GM12878 (cell line): ENCODE results near the gene MARS2. TPM values are rescaled to one million over a fixed set of nuclear protein-coding genes. Genes with fewer than 3 reads are reported as not detected.

Experiments
- ATAC-seq: fragments of 200-7000 bp; cut with Tn5 transposase; 3 replicates; pipeline ENCODE4 v1.9.1; 2020; ENCODE audit warnings: mild to moderate bottlenecking, moderate library complexity
- BruUV-seq: library from RNA; stranded (reverse); fragments of 400-500 nt; replicated peaks from 2 replicates; lab custom pipeline; 2021; lab: Mats Ljungman, UMichigan
- CTCF ChIA-PET: fragments of 300-600 bp; sonication (Branson Sonifier 250); formaldehyde crosslinking; extraction: SDS; loops from one replicate; lab custom pipeline; 2021; ENCODE audit warnings: inconsistent platforms; lab: Yijun Ruan, JAX
- POLR2A ChIA-PET: fragments of 350-600 bp; formaldehyde crosslinking; extraction: SDS; loops from one replicate; lab custom pipeline; 2021; ENCODE audit warnings: inconsistent platforms; lab: Charles Lee
- RAD21 ChIA-PET: fragments of 300-600 bp; sonication (Branson Sonifier 250); formaldehyde crosslinking; loops from one replicate; lab custom pipeline; 2023; ENCODE audit warnings: antibody characterized with exemption; ENCODE audit not compliant: unreplicated experiment; lab: Charles Lee
- SMC1A ChIA-PET: fragments of 300-600 bp; sonication (Branson Sonifier 250); formaldehyde crosslinking; loops from one replicate; lab custom pipeline; 2023; ENCODE audit not compliant: unreplicated experiment, uncharacterized antibody; lab: Charles Lee
- DNase-seq: peaks from one replicate; pipeline ENCODE4 v3.0.0-alpha.2; 2011; ENCODE audit warnings: low read depth, low spot score
- FAIRE-seq: peaks from 3 replicates; lab custom pipeline; 2011; peaks lifted over from hg19 to GRCh38; lab: Jason Lieb, UNC
- H2AFZ ChIP-seq: 2 replicates; pipeline ENCODE4 v1.6.0; 2011; ENCODE audit warnings: low read depth, low read length, control low read depth; ENCODE audit not compliant: control insufficient read depth
- H3K27ac ChIP-seq: 2 replicates; pipeline ENCODE4 v1.5.1; 2011; ENCODE audit warnings: control low read depth; ENCODE audit not compliant: control insufficient read depth, insufficient read depth
- H3K27me3 ChIP-seq, 2 experiments: replicated peaks in 1 of 2; 2 replicates each; pipeline versions ENCODE4 v1.6.0 to v1.6.1; 2011; ENCODE audit warnings: low read length in 1 of 2; ENCODE audit not compliant: control insufficient read depth in 2 of 2, insufficient read depth in 2 of 2
- H3K36me3 ChIP-seq, 2 experiments: 2 replicates each; pipeline ENCODE4 v1.5.1; 2011; ENCODE audit warnings: low read length in 1 of 2; ENCODE audit not compliant: control insufficient read depth in 2 of 2, insufficient read depth in 2 of 2
- H3K4me1 ChIP-seq: 2 replicates; pipeline ENCODE4 v1.6.1; 2011; ENCODE audit warnings: mild to moderate bottlenecking, low read length, moderate library complexity, mixed read lengths; ENCODE audit not compliant: control insufficient read depth, insufficient read depth
- H3K4me2 ChIP-seq: 2 replicates; pipeline ENCODE4 v1.6.0; 2011; ENCODE audit warnings: control low read depth; ENCODE audit not compliant: control insufficient read depth, insufficient read depth
- H3K4me3 ChIP-seq: fragments of 200-600 bp; sonication (generic); 2 replicates; pipeline ENCODE4 v1.5.1; 2016
- H3K79me2 ChIP-seq: 2 replicates; pipeline ENCODE4 v1.6.0; 2011; ENCODE audit warnings: low read length; ENCODE audit not compliant: control insufficient read depth, insufficient read depth
- H3K9ac ChIP-seq: 2 replicates; pipeline ENCODE4 v1.8.0; 2011; ENCODE audit warnings: low read length, control low read depth, mixed read lengths; ENCODE audit not compliant: control insufficient read depth, insufficient read depth
- H3K9me3 ChIP-seq: replicated peaks from 3 replicates; pipeline ENCODE4 v1.5.1; 2011; ENCODE audit warnings: mild to moderate bottlenecking, low read length; ENCODE audit not compliant: control insufficient read depth, insufficient read depth
- H4K20me1 ChIP-seq: 2 replicates; pipeline ENCODE4 v1.6.0; 2011; ENCODE audit not compliant: control insufficient read depth, insufficient read depth
- HDAC2 ChIP-seq: fragments of 200-600 bp; sonication (generic); IDR thresholded peaks from 2 replicates; pipeline ENCODE4 v1.6.1; 2017
- HDGF ChIP-seq: fragments of 450-650 bp; IDR thresholded peaks from 2 replicates; pipeline ENCODE4 v1.6.1; 2016; ENCODE audit warnings: antibody characterized with exemption
- RB1 ChIP-seq: fragments of 450-650 bp; formaldehyde crosslinking; IDR thresholded peaks from 2 replicates; pipeline ENCODE4 v1.6.1; 2017; ENCODE audit warnings: mild to moderate bottlenecking, borderline replicate concordance
- ZNF622 ChIP-seq: fragments of 450-650 bp; IDR thresholded peaks from 2 replicates; pipeline ENCODE4 v1.6.1; 2017; ENCODE audit warnings: mild to moderate bottlenecking, inconsistent platforms
- WGBS: methylation state at CpG from one replicate; pipeline ENCODE4 v1.1.6; 2016; ENCODE audit warnings: low lambda C conversion rate; ENCODE audit not compliant: insufficient replicate concordance, insufficient coverage; ENCODE audit errors: missing lambda C conversion rate; 5-methylcytosine and 5-hydroxymethylcytosine counted together
- in situ Hi-C: fragments of 300-500 bp; cut with MboI; formaldehyde crosslinking; loops from 9 replicates; pipeline ENCODE4 v1.14.3; 2018; ENCODE audit warnings: mixed read lengths
- intact Hi-C: fragments of 100-400 bp; cut with micrococcal nuclease; formaldehyde crosslinking; loops from one replicate; pipeline ENCODE4 v1.14.2; 2022; ENCODE audit not compliant: unreplicated experiment
- polyA plus RNA-seq, 11 experiments: library from polyadenylated mRNA; depleted of rRNA in 4 of 11; unstranded in 6 of 11; stranded (reverse) in 5 of 11; fragments of >200 nt; fragmentation: Nextera tagmentation in 4 of 11; fragmentation: Illumina TruSeq in 1 of 11; extraction: Ambion mirVana in 4 of 11; extraction: Trizol in 1 of 11; gene quantifications; 1 replicate in 1 of 11; 2 replicates in 10 of 11; pipeline versions ENCODE4 v1.2.1 to v1.2.3, GENCODE V29; 2011 to 2016; ENCODE audit warnings: inconsistent platforms in 2 of 11, missing spikeins in 2 of 11, low read depth in 1 of 11
- total RNA-seq, 4 experiments: library from RNA; depleted of rRNA in 3 of 4; stranded (reverse); fragments of >200 nt in 3 of 4; fragmentation: Illumina TruSeq in 1 of 4; extraction: Trizol in 1 of 4; gene quantifications; 2 replicates each; pipeline versions ENCODE4 v1.2.1 to v1.2.3, GENCODE V29; 2013 to 2021
- TF ChIP-seq, protein P1 (sequence below): fragments of 150-350 bp; IDR thresholded peaks from 2 replicates; pipeline ENCODE4 v1.6.1; 2016; ENCODE audit warnings: low read depth, low read length
- TF ChIP-seq, protein P2 (sequence below): IDR thresholded peaks from 2 replicates; pipeline ENCODE4 v1.6.1; 2012; ENCODE audit warnings: mild to moderate bottlenecking, low read depth, low read length
- TF ChIP-seq, protein P3 (sequence below): IDR thresholded peaks from 2 replicates; pipeline ENCODE4 v1.6.1; 2012; ENCODE audit warnings: improper control_type of control experiment, low read depth, low read length; ENCODE audit not compliant: insufficient replicate concordance

Gene MARS2
- total and polyA plus RNA-seq, 10 of the 15 experiments (the other 5 are each of a cell fraction or from before 2014, with no cell fraction given) = 4.0 to 22.7 (median 18.5) TPM

- TF ChIP-seq, protein P1, sequence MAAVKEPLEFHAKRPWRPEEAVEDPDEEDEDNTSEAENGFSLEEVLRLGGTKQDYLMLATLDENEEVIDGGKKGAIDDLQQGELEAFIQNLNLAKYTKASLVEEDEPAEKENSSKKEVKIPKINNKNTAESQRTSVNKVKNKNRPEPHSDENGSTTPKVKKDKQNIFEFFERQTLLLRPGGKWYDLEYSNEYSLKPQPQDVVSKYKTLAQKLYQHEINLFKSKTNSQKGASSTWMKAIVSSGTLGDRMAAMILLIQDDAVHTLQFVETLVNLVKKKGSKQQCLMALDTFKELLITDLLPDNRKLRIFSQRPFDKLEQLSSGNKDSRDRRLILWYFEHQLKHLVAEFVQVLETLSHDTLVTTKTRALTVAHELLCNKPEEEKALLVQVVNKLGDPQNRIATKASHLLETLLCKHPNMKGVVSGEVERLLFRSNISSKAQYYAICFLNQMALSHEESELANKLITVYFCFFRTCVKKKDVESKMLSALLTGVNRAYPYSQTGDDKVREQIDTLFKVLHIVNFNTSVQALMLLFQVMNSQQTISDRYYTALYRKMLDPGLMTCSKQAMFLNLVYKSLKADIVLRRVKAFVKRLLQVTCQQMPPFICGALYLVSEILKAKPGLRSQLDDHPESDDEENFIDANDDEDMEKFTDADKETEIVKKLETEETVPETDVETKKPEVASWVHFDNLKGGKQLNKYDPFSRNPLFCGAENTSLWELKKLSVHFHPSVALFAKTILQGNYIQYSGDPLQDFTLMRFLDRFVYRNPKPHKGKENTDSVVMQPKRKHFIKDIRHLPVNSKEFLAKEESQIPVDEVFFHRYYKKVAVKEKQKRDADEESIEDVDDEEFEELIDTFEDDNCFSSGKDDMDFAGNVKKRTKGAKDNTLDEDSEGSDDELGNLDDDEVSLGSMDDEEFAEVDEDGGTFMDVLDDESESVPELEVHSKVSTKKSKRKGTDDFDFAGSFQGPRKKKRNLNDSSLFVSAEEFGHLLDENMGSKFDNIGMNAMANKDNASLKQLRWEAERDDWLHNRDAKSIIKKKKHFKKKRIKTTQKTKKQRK = no peak
Observed at GRCh38 chr2:197674060-197674459, 31.1 kb upstream of the MARS2 start (continued).

DNA sequence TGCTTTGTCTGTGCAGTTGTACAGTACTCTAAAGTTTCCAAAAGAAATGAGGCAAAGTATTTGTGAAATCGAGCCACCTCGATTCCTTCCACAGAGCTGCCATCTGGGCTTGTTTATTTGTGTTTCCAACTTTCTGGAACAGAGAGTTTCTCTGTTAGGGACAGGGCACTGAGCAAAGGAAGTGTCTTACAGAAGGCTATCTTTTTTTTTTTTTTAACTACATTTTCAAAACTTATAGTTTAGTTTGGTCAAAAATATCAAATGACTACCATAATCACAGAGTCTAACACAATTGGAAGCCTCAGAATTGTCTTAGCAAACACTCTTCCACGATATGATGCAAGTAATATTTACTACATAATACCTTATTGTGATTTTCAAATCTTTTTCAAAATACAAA, 30.6 kb upstream of the MARS2 start:
- DNase-seq (no peak), ATAC-seq (no peak), FAIRE-seq (no peak)
- H3K9me3 ChIP-seq = no peaks in the 10 kb centered on the region; the same call in 2 of the 3 replicates
- CTCF ChIA-PET = no interaction called here
- intact Hi-C loops = no loop called here
- no peaks in the 10 kb centered on the region for H3K27me3 ChIP-seq
- H2AFZ ChIP-seq = no peak overlapping the region
- no peaks in the 10 kb centered on the region for H3K79me2 ChIP-seq
- no peak overlapping the region for H3K4me2 ChIP-seq
- H3K4me3 ChIP-seq = no peak overlapping the region
- in situ Hi-C loops = no loop called here
- H4K20me1 ChIP-seq = no peaks in the 10 kb centered on the region
- WGBS = 17% methylated on average over 3 of the region's 3 CpGs
- no peaks in the 10 kb centered on the region for H3K4me1 ChIP-seq
- no TSS peak for BruUV-seq
- H3K27ac ChIP-seq = no peak overlapping the region
- H3K36me3 ChIP-seq = no peaks in the 10 kb centered on the region
- POLR2A ChIA-PET = interaction anchor here (0.7 kb wide), 1 partner anchor 389 kb away, joined by 8 read pairs; no protein-coding TSS in a partner anchor
- H3K9ac ChIP-seq = no peak overlapping the region
- SMC1A ChIA-PET = interaction anchor here (1.0 to 1.5 kb wide), 2 partner anchors 23 to 139 kb away, joined by 3 read pairs; no protein-coding TSS in a partner anchor
- RAD21 ChIA-PET = interaction anchor here (1.4 kb wide), 1 partner anchor 31 kb away, joined by 4 read pairs; the partner anchor contains the start of gene MARS2
- TF ChIP-seq, protein P2, sequence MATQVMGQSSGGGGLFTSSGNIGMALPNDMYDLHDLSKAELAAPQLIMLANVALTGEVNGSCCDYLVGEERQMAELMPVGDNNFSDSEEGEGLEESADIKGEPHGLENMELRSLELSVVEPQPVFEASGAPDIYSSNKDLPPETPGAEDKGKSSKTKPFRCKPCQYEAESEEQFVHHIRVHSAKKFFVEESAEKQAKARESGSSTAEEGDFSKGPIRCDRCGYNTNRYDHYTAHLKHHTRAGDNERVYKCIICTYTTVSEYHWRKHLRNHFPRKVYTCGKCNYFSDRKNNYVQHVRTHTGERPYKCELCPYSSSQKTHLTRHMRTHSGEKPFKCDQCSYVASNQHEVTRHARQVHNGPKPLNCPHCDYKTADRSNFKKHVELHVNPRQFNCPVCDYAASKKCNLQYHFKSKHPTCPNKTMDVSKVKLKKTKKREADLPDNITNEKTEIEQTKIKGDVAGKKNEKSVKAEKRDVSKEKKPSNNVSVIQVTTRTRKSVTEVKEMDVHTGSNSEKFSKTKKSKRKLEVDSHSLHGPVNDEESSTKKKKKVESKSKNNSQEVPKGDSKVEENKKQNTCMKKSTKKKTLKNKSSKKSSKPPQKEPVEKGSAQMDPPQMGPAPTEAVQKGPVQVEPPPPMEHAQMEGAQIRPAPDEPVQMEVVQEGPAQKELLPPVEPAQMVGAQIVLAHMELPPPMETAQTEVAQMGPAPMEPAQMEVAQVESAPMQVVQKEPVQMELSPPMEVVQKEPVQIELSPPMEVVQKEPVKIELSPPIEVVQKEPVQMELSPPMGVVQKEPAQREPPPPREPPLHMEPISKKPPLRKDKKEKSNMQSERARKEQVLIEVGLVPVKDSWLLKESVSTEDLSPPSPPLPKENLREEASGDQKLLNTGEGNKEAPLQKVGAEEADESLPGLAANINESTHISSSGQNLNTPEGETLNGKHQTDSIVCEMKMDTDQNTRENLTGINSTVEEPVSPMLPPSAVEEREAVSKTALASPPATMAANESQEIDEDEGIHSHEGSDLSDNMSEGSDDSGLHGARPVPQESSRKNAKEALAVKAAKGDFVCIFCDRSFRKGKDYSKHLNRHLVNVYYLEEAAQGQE = no peak
- TF ChIP-seq HDAC2 (no peak), ZNF622 (no peak), HDGF (no peak), RB1 (no peak)
- TF ChIP-seq, protein P3, sequence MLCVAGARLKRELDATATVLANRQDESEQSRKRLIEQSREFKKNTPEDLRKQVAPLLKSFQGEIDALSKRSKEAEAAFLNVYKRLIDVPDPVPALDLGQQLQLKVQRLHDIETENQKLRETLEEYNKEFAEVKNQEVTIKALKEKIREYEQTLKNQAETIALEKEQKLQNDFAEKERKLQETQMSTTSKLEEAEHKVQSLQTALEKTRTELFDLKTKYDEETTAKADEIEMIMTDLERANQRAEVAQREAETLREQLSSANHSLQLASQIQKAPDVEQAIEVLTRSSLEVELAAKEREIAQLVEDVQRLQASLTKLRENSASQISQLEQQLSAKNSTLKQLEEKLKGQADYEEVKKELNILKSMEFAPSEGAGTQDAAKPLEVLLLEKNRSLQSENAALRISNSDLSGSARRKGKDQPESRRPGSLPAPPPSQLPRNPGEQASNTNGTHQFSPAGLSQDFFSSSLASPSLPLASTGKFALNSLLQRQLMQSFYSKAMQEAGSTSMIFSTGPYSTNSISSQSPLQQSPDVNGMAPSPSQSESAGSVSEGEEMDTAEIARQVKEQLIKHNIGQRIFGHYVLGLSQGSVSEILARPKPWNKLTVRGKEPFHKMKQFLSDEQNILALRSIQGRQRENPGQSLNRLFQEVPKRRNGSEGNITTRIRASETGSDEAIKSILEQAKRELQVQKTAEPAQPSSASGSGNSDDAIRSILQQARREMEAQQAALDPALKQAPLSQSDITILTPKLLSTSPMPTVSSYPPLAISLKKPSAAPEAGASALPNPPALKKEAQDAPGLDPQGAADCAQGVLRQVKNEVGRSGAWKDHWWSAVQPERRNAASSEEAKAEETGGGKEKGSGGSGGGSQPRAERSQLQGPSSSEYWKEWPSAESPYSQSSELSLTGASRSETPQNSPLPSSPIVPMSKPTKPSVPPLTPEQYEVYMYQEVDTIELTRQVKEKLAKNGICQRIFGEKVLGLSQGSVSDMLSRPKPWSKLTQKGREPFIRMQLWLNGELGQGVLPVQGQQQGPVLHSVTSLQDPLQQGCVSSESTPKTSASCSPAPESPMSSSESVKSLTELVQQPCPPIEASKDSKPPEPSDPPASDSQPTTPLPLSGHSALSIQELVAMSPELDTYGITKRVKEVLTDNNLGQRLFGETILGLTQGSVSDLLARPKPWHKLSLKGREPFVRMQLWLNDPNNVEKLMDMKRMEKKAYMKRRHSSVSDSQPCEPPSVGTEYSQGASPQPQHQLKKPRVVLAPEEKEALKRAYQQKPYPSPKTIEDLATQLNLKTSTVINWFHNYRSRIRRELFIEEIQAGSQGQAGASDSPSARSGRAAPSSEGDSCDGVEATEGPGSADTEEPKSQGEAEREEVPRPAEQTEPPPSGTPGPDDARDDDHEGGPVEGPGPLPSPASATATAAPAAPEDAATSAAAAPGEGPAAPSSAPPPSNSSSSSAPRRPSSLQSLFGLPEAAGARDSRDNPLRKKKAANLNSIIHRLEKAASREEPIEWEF = no peak
